Adrenal gland (tissue), 12 donors: Measurements from ENCODE around the gene UBE2D2. TPM values are rescaled to one million over a fixed set of nuclear protein-coding genes. Genes with fewer than 3 reads are reported as not detected.
A peak's percentile ranks its signal among the peaks of the same experiment; 100 is the strongest.

Experiments
- DNase-seq, 7 donors: peaks; one replicate each; pipeline ENCODE4 v3.0.0-alpha.2; 2019 to 2020
- H3K27ac ChIP-seq, 5 donors: fragments of 200-600 bp; sonication (generic) in 4 of 5; 1 replicate in 3 of 5; 2 replicates in 2 of 5; pipeline versions ENCODE4 v1.5.1 to v1.8.0; 2016 to 2020; ENCODE audit warnings: mild to moderate bottlenecking in 1 of 5
- H3K27me3 ChIP-seq: fragments of 200-600 bp; 2 replicates; pipeline ENCODE4 v1.8.0; 2021
- H3K36me3 ChIP-seq, 2 donors: fragments of 200-600 bp; replicated peaks in 1 of 2; 1 replicate in 1 of 2; 2 replicates in 1 of 2; pipeline versions ENCODE4 v1.5.1 to v1.8.0; 2018 to 2022
- H3K4me1 ChIP-seq, 2 donors: fragments of 200-600 bp; replicated peaks in 1 of 2; 1 replicate in 1 of 2; 2 replicates in 1 of 2; pipeline versions ENCODE4 v1.5.1 to v1.8.0; 2018 to 2021
- H3K4me3 ChIP-seq, 4 donors: fragments of 200-600 bp; sonication (generic) in 3 of 4; one replicate each; pipeline ENCODE4 v1.5.1; 2016 to 2018
- H3K9me3 ChIP-seq, 3 donors: fragments of 200-600 bp; sonication (generic) in 1 of 3; replicated peaks in 1 of 3; 1 replicate in 2 of 3; 2 replicates in 1 of 3; pipeline versions ENCODE4 v1.5.1 to v1.8.0; 2016 to 2021
- POLR2A ChIP-seq, 2 donors: fragments of 450-650 bp; IDR thresholded peaks; one replicate each; pipeline ENCODE4 v1.6.1; 2017; ENCODE audit warnings: antibody characterized with exemption in 2 of 2, mild to moderate bottlenecking in 2 of 2, moderate library complexity in 1 of 2
- WGBS, 4 donors: extraction: QIAGEN DNeasy Blood & Tissue Kit in 2 of 4; methylation state at CpG; one replicate each; pipeline versions ENCODE4 v1.1.5 to v1.1.7; 2013 to 2017; 5-methylcytosine and 5-hydroxymethylcytosine counted together
- intact Hi-C, 2 donors: fragments of 100-400 bp; cut with DNase I; formaldehyde crosslinking; loops; one replicate each; pipeline versions ENCODE4 v1.14.1 to v1.15.0; 2022 to 2023
- polyA plus RNA-seq, 3 donors: library from polyadenylated mRNA; stranded (reverse); fragments of 200-250 nt in 2 of 3; fragments of 350-450 nt in 1 of 3; fragmentation: Illumina TruSeq in 1 of 3; extraction: RNeasy Lipid Tissue Mini Kit (QIAGEN cat#74804) in 1 of 3; gene quantifications; one replicate each; pipeline ENCODE4 v1.2.3, GENCODE V29; 2013 to 2014
- total RNA-seq, 9 donors: library from RNA; depleted of rRNA in 4 of 9; stranded (reverse); fragments of >200 nt in 4 of 9; fragments of 120-200 nt in 1 of 9; fragmentation: NEBNext Ultra II Directional in 1 of 9; extraction: Animal tissue kit (Norgen Biotek cat#: 25700) in 1 of 9; gene quantifications; one replicate each; pipeline versions ENCODE4 v1.1.0 to v1.2.4, GENCODE V29; 2013 to 2023
- TF ChIP-seq, protein P1 (sequence below), 6 experiments: fragments of 450-650 bp in 4 of 6; fragments of 200-600 bp in 2 of 6; sonication (generic) in 1 of 6; IDR thresholded peaks; 1 replicate in 5 of 6; 2 replicates in 1 of 6; pipeline versions ENCODE4 v1.5.1 to v1.8.0; 2016 to 2021; ENCODE audit warnings: antibody characterized with exemption in 6 of 6, mild to moderate bottlenecking in 2 of 6, moderate library complexity in 1 of 6
- donor health status: healthy with polysubstance abuse.
- donor health status: Bipolar disorder and iron deficiency.
- donor health status: DM: yes; HTN: yes; CAD: no.
- donor health status: DM: no; HTN: no; CAD: no.
- donor health status: DM: no; HTN: no; CAD: no.
- donor health status: DM: yes; HTN: yes; CAD: no.

The UBE2D2 gene
- total and polyA plus RNA-seq, 12 donors, result 43.5 to 189 (median 84.9) TPM

DNA sequence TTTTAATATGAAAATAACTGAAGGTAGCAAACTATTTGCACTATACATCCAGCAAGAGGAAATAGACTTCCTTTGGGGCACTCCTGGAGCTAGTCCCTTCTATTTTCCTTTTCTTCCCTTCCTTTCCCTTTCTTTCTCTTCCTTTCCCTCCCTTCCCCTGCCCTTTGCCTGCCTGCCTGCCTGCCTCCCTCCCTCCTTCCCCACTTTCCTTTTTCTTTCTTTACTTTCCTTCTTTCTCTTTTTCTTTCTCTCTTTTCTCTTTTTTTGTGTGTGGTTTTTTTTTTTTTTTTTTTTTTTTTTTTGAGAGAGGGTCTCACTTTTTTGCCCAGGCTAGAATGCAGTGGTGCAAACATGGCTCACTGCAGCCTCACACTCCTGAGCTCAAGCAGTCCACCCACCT is 69.7 kb downstream of the UBE2D2 start:
- Histone ChIP-seq H3K4me3 (no peak overlapping the region), H3K27ac (no peak overlapping the region), H3K36me3 (peaks cover 0 to 15% of the 10 kb centered on the region in 2 donors), H3K27me3 (no peaks in the 10 kb centered on the region), H3K4me1 (peaks cover 2 to 6% of the 10 kb centered on the region in 2 donors), H3K9me3 (no peaks in the 10 kb centered on the region)
- intact Hi-C loops, result no loop called here
- TF ChIP-seq, protein P1, sequence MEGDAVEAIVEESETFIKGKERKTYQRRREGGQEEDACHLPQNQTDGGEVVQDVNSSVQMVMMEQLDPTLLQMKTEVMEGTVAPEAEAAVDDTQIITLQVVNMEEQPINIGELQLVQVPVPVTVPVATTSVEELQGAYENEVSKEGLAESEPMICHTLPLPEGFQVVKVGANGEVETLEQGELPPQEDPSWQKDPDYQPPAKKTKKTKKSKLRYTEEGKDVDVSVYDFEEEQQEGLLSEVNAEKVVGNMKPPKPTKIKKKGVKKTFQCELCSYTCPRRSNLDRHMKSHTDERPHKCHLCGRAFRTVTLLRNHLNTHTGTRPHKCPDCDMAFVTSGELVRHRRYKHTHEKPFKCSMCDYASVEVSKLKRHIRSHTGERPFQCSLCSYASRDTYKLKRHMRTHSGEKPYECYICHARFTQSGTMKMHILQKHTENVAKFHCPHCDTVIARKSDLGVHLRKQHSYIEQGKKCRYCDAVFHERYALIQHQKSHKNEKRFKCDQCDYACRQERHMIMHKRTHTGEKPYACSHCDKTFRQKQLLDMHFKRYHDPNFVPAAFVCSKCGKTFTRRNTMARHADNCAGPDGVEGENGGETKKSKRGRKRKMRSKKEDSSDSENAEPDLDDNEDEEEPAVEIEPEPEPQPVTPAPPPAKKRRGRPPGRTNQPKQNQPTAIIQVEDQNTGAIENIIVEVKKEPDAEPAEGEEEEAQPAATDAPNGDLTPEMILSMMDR (IDR thresholded peaks at IDR 0.05), result no peak
- TF ChIP-seq POLR2A (IDR thresholded peaks at IDR 0.05), result no peak
- no peak for DNase-seq

GRCh38 chr5:139631520-139632165 is 70.5 kb downstream of the UBE2D2 start:
- no peak for DNase-seq
- no peak overlapping the region for H3K4me3 ChIP-seq
- TF ChIP-seq, protein P1 (IDR thresholded peaks at IDR 0.05), result no peak
- no peak for TF ChIP-seq POLR2A (IDR thresholded peaks at IDR 0.05)
- peaks cover 0 to 7% of the 10 kb centered on the region in 2 donors for H3K36me3 ChIP-seq
- H3K27ac ChIP-seq, result no peak overlapping the region
- H3K9me3 ChIP-seq, result no peaks in the 10 kb centered on the region
- peaks cover 7 to 14% of the 10 kb centered on the region in 2 donors for H3K4me1 ChIP-seq
- intact Hi-C loops, result no loop called here
- H3K27me3 ChIP-seq, result no peaks in the 10 kb centered on the region
- WGBS, 4 donors, result 66 to 80% (median 78%) methylated on average over 3 of the region's 3 CpGs

DNA sequence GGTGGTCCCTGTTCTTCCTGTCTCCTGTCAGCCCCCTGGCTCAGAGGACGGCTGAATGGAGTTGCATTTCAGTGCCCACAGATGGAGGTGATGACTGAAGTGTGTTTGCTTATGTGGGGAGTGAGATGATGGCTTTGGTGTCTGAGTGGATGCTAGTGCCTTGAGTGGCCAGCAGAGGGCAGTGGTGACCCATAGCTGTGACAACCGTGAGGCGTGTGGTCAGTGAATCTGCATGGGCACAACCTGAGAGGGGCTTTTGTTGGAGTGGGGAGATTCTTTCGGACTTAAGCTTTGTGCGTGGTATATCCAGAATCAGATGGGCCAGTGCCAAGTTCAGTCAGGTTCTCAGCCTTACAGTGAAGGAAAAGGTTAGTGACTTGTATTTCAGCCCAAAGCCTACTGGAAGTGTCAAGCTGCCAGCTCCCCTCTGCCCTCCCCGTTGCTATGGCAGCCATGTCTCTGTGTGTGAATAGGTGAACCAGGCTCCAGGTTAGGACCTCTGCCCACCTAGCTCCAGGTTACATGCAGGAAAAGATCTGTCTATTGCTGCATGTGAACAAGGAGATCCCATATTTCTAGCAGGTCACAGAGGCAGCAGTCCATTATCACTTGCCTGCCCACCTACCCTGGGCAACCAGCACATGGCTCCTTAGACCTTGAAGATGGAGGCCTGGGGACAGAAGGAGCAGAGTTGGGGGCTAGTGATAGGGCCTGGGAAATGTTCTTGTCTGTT is 72.3 kb downstream of the UBE2D2 start:
- peak; percentile 56 to 86 (median 66) for DNase-seq
- intact Hi-C loops, result loop anchor here in 1 of 2 donors (2.0 kb wide), 1 partner anchor 131 kb away; no protein-coding TSS in a partner anchor
- H3K27me3 ChIP-seq, result no peaks in the 10 kb centered on the region
- no peaks in the 10 kb centered on the region for H3K9me3 ChIP-seq
- no peak overlapping the region for H3K4me3 ChIP-seq
- H3K4me1 ChIP-seq, result peaks cover 14 to 32% of the 10 kb centered on the region in 2 donors
- 8 to 15% (median 13%) methylated on average over 6 of the region's 6 CpGs for WGBS, 4 donors
- no peaks in the 10 kb centered on the region for H3K36me3 ChIP-seq
- no peak overlapping the region for H3K27ac ChIP-seq
- TF ChIP-seq, protein P1 (IDR thresholded peaks at IDR 0.05), result peak; percentile 94 to 99 (median 97)
- no peak for TF ChIP-seq POLR2A (IDR thresholded peaks at IDR 0.05)

DNA sequence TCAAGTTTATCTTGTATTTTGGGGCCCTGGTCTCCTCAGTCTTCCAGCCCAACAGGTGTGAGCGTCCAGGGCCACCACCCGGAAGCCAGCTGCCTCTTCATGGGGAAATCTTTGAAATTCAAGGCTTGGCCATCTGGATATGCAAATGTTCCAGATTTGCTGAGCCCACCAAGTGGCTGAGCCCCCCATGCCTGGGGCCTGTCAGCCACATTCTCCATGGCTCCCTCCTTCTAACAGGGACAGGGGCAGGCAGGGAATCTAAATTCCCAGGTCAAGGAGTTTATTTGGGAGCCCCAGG is 72.8 kb downstream of the UBE2D2 start:
- DNase-seq, result no peak
- intact Hi-C loops, result loop anchor here in 1 of 2 donors (2.0 kb wide), 1 partner anchor 131 kb away; no protein-coding TSS in a partner anchor
- WGBS, 4 donors, result 82 to 90% (median 88%) methylated on average over 2 of the region's 2 CpGs; no CpG with 5 or more reads in 1 of the 4 donors
- H3K27me3 ChIP-seq, result no peaks in the 10 kb centered on the region
- H3K36me3 ChIP-seq, result no peaks in the 10 kb centered on the region
- H3K27ac ChIP-seq, result no peak overlapping the region
- H3K4me3 ChIP-seq, result no peak overlapping the region
- peaks cover 14 to 35% of the 10 kb centered on the region in 2 donors for H3K4me1 ChIP-seq
- no peak for TF ChIP-seq POLR2A (IDR thresholded peaks at IDR 0.05)
- TF ChIP-seq, protein P1 (IDR thresholded peaks at IDR 0.05), result no peak
- no peaks in the 10 kb centered on the region for H3K9me3 ChIP-seq
